HG03025 (cell line): ENCODE measurements around the gene VMO1.
A peak's percentile ranks its signal among the peaks of the same experiment; 100 is the strongest.

ENCODE experiments used
- ATAC-seq: cut with Tn5 transposase; IDR thresholded peaks from one replicate; pipeline ENCODE4 v1.9.1; 2021; ENCODE audit warnings: mild to moderate bottlenecking, moderate library complexity; ENCODE audit not compliant: unreplicated experiment, low FRiP score

VMO1 gene

GRCh38 chr17:4786106-4786511 lies at the start of gene VMO1:
Gene VMO1, minus strand, starts transcription at chr17:4786364. Its CDS starts 12 bp downstream, at chr17:4786352.
- ATAC-seq = no peak

GRCh38 chr17:4834681-4835020 lies 48.5 kb upstream of the VMO1 start:
- ATAC-seq = no peak

GRCh38 chr17:4833941-4834680 lies 47.9 kb upstream of the VMO1 start:
- ATAC-seq = no peak

GRCh38 chr17:4833178-4833940 lies 47.2 kb upstream of the VMO1 start, which contains the start of gene MINK1:
Gene MINK1, plus strand, starts transcription at chr17:4833340. Its CDS starts 244 bp downstream, at chr17:4833584.
- ATAC-seq = peak; percentile 86

GRCh38 chr17:4832829-4833177 lies 46.6 kb upstream of the VMO1 start:
- ATAC-seq = peak; percentile 2

- ATAC-seq = no peak
Observed at GRCh38 chr17:4827399-4827798, 41.2 kb upstream of the VMO1 start.

GRCh38 chr17:4823373-4824089 lies 37.4 kb upstream of the VMO1 start:
- no peak for ATAC-seq

GRCh38 chr17:4822835-4823234 lies 36.7 kb upstream of the VMO1 start:
- no peak for ATAC-seq

GRCh38 chr17:4818276-4818675 lies 32.1 kb upstream of the VMO1 start:
- no peak for ATAC-seq

- no peak for ATAC-seq
Observed at GRCh38 chr17:4816826-4817225, 30.7 kb upstream of the VMO1 start.

- ATAC-seq = no peak
Observed at GRCh38 chr17:4815043-4815675, 29.0 kb upstream of the VMO1 start.

GRCh38 chr17:4812690-4813089 lies 26.5 kb upstream of the VMO1 start:
- ATAC-seq = no peak

- no peak for ATAC-seq
Observed at GRCh38 chr17:4811471-4811870, 25.3 kb upstream of the VMO1 start.

- ATAC-seq = no peak
Observed at GRCh38 chr17:4810696-4811290, 24.6 kb upstream of the VMO1 start.

GRCh38 chr17:4808378-4808767 lies 22.2 kb upstream of the VMO1 start:
- ATAC-seq = no peak

- ATAC-seq = no peak
Observed at GRCh38 chr17:4807605-4808377, 21.6 kb upstream of the VMO1 start.

- ATAC-seq = peak; percentile 71
Observed at GRCh38 chr17:4806777-4807604, 20.8 kb upstream of the VMO1 start, which contains the start of gene PLD2. Gene PLD2, plus strand, starts transcription at chr17:4807152. Its CDS starts 621 bp downstream, at chr17:4807773.

- ATAC-seq = no peak
Observed at GRCh38 chr17:4806456-4806776, 20.3 kb upstream of the VMO1 start.

GRCh38 chr17:4802228-4802627 lies 16.1 kb upstream of the VMO1 start, which contains the start of gene C17orf114:
Gene C17orf114, minus strand, starts transcription at chr17:4802328.
- ATAC-seq = no peak
